ENCODE data around the gene CCDC182. TPM values are rescaled to one million over a fixed set of nuclear protein-coding genes. Genes with fewer than 3 reads are reported as not detected.

Gene CCDC182
- total RNA-seq, 1 experiment from 2014 or later = not detected

GRCh38 chr17:57713140-57713539 lies 32.0 kb downstream of the CCDC182 start:
- BruUV-seq (replicated peaks) = no TSS peak
- no peak for DNase-seq
- H3K9me3 Mint-ChIP-seq (ENCODE audit: low read depth, unreplicated experiment) = no peaks in the 10 kb centered on the region
- H3K4me3 Mint-ChIP-seq (ENCODE audit: low read depth, unreplicated experiment) = no peak overlapping the region
- no peak overlapping the region for H3K27ac Mint-ChIP-seq (ENCODE audit: unreplicated experiment)
- H3K4me1 Mint-ChIP-seq (ENCODE audit: low read depth, unreplicated experiment) = no peaks in the 10 kb centered on the region
- peaks cover 92% of the 10 kb centered on the region for H3K27me3 Mint-ChIP-seq (ENCODE audit: unreplicated experiment)
- TF ChIP-seq CTCF (IDR thresholded peaks at IDR 0.05; ENCODE audit: unreplicated experiment) = no peak
- CTCF ChIA-PET = no interaction called here
- intact Hi-C loops (cut with micrococcal nuclease; ENCODE audit: unreplicated experiment) = no loop called here
- peaks cover 4% of the 10 kb centered on the region for H3K36me3 Mint-ChIP-seq (ENCODE audit: insufficient read depth, unreplicated experiment)

GRCh38 chr17:57708410-57708809 lies 36.7 kb downstream of the CCDC182 start:
- CTCF ChIA-PET = no interaction called here
- Mint-ChIP-seq H3K36me3 (ENCODE audit: insufficient read depth, unreplicated experiment) (peaks cover 4% of the 10 kb centered on the region), H3K27me3 (ENCODE audit: unreplicated experiment) (peaks cover 70% of the 10 kb centered on the region), H3K27ac (ENCODE audit: unreplicated experiment) (no peak overlapping the region), H3K9me3 (ENCODE audit: low read depth, unreplicated experiment) (no peaks in the 10 kb centered on the region), H3K4me3 (ENCODE audit: low read depth, unreplicated experiment) (no peak overlapping the region), H3K4me1 (ENCODE audit: low read depth, unreplicated experiment) (peaks cover 11% of the 10 kb centered on the region)
- TF ChIP-seq CTCF (IDR thresholded peaks at IDR 0.05; ENCODE audit: unreplicated experiment) = no peak
- no TSS peak for BruUV-seq (replicated peaks)
- intact Hi-C loops (cut with micrococcal nuclease; ENCODE audit: unreplicated experiment) = no loop called here
- DNase-seq = no peak

- intact Hi-C loops (cut with micrococcal nuclease; ENCODE audit: unreplicated experiment) = no loop called here
- Mint-ChIP-seq H3K9me3 (ENCODE audit: low read depth, unreplicated experiment) (no peaks in the 10 kb centered on the region), H3K4me1 (ENCODE audit: low read depth, unreplicated experiment) (peaks cover 11% of the 10 kb centered on the region), H3K4me3 (ENCODE audit: low read depth, unreplicated experiment) (no peak overlapping the region), H3K36me3 (ENCODE audit: insufficient read depth, unreplicated experiment) (peaks cover 4% of the 10 kb centered on the region), H3K27ac (ENCODE audit: unreplicated experiment) (no peak overlapping the region), H3K27me3 (ENCODE audit: unreplicated experiment) (peaks cover 65% of the 10 kb centered on the region)
- no peak for DNase-seq
- no TSS peak for BruUV-seq (replicated peaks)
- CTCF ChIA-PET = no interaction called here
- TF ChIP-seq CTCF (IDR thresholded peaks at IDR 0.05; ENCODE audit: unreplicated experiment) = no peak
Measured at GRCh38 chr17:57707892-57708291, 37.2 kb downstream of the CCDC182 start.

- DNase-seq = no peak
- BruUV-seq (replicated peaks) = no TSS peak
- Mint-ChIP-seq H3K36me3 (ENCODE audit: insufficient read depth, unreplicated experiment) (peaks cover 4% of the 10 kb centered on the region), H3K4me1 (ENCODE audit: low read depth, unreplicated experiment) (peaks cover 11% of the 10 kb centered on the region), H3K27me3 (ENCODE audit: unreplicated experiment) (peaks cover 59% of the 10 kb centered on the region), H3K9me3 (ENCODE audit: low read depth, unreplicated experiment) (no peaks in the 10 kb centered on the region), H3K4me3 (ENCODE audit: low read depth, unreplicated experiment) (no peak overlapping the region), H3K27ac (ENCODE audit: unreplicated experiment) (no peak overlapping the region)
- intact Hi-C loops (cut with micrococcal nuclease; ENCODE audit: unreplicated experiment) = no loop called here
- TF ChIP-seq CTCF (IDR thresholded peaks at IDR 0.05; ENCODE audit: unreplicated experiment) = no peak
- CTCF ChIA-PET = no interaction called here
Measured at GRCh38 chr17:57706761-57707160, 38.3 kb downstream of the CCDC182 start.
